ENCODE measurements around the gene VLDLR. TPM values are rescaled to one million over a fixed set of nuclear protein-coding genes. Genes with fewer than 3 reads are reported as not detected.

Gene VLDLR
- total and polyA plus RNA-seq, 3 experiments from 2014 or later = 0.90 to 2.6 (median 2.5) TPM

GRCh38 chr9:2624051-2624682, 2.6 kb downstream of the VLDLR start:
- H3K27me3 ChIP-seq (ENCODE audit: insufficient read depth, low read length, poor library complexity, severe bottlenecking) = peaks cover 15% of the 10 kb centered on the region
- Mint-ChIP-seq H3K4me3 (peak overlapping the region; percentile 7 to 87 (median 80)), H3K9me3 (no peaks in the 10 kb centered on the region), H3K27me3 (peaks cover 29 to 66% of the 10 kb centered on the region in 2 donors), H3K27ac (no peak overlapping the region), H3K36me3 (peaks cover 0 to 3% (median 0%) of the 10 kb centered on the region in 3 donors), H3K4me1 (peaks cover 10 to 20% (median 11%) of the 10 kb centered on the region in 3 donors)
- CTCF ChIA-PET = no interaction called here
- H3K4me1 ChIP-seq (ENCODE audit: insufficient read depth, low read length) = peaks cover 7% of the 10 kb centered on the region
- no peak overlapping the region for H3K27ac ChIP-seq (ENCODE audit: low read depth, low read length)
- no peaks in the 10 kb centered on the region for H3K36me3 ChIP-seq (ENCODE audit: insufficient read depth, low read length)
- POLR2A ChIA-PET = no interaction called here
- H3K9me3 ChIP-seq (ENCODE audit: low read length) = no peaks in the 10 kb centered on the region
- H3K4me3 ChIP-seq (ENCODE audit: low read length) = no peak overlapping the region
- DNase-seq = no peak

GRCh38 chr9:2625427-2625826, 3.8 kb downstream of the VLDLR start:
- peaks cover 29 to 59% of the 10 kb centered on the region in 2 donors for H3K27me3 Mint-ChIP-seq
- no peak overlapping the region for H3K27ac Mint-ChIP-seq
- Histone ChIP-seq H3K36me3 (ENCODE audit: insufficient read depth, low read length) (no peaks in the 10 kb centered on the region), H3K27ac (ENCODE audit: low read depth, low read length) (no peak overlapping the region), H3K27me3 (ENCODE audit: insufficient read depth, low read length, poor library complexity, severe bottlenecking) (peaks cover 15% of the 10 kb centered on the region), H3K9me3 (ENCODE audit: low read length) (no peaks in the 10 kb centered on the region), H3K4me3 (ENCODE audit: low read length) (no peak overlapping the region), H3K4me1 (ENCODE audit: insufficient read depth, low read length) (peaks cover 7% of the 10 kb centered on the region)
- H3K4me3 Mint-ChIP-seq = no peak overlapping the region
- peaks cover 10 to 20% (median 11%) of the 10 kb centered on the region in 3 donors for H3K4me1 Mint-ChIP-seq
- CTCF ChIA-PET = no interaction called here
- DNase-seq = no peak
- no peaks in the 10 kb centered on the region for H3K9me3 Mint-ChIP-seq
- POLR2A ChIA-PET = no interaction called here
- H3K36me3 Mint-ChIP-seq = peaks cover 0 to 3% (median 0%) of the 10 kb centered on the region in 3 donors

DNA sequence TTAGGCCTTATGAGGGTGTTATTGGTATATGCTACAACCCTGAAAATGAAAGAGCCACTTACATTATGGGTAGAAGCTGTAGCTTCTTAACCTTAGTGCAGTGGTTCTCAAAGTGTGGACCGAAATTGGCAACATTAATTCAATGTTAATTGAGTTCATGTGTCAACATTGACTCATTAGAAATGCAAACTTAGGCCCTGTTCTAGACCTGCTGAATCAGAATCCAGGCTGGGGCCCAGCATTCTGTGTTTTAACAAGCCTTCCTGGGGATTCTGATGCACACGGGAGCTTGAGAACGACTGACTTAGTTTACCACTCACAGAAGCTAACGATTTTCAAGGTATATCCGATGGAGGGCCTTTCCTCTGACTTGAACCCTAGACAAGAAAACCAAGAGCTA, 7.3 kb downstream of the VLDLR start:
- Mint-ChIP-seq H3K36me3 (peaks cover 0 to 3% (median 0%) of the 10 kb centered on the region in 3 donors), H3K4me3 (no peak overlapping the region), H3K27ac (no peak overlapping the region), H3K9me3 (peaks cover 0 to 4% (median 0%) of the 10 kb centered on the region in 5 donors), H3K4me1 (no peaks in the 10 kb centered on the region), H3K27me3 (peaks cover 18 to 42% of the 10 kb centered on the region in 2 donors)
- no peaks in the 10 kb centered on the region for H3K4me1 ChIP-seq (ENCODE audit: insufficient read depth, low read length)
- DNase-seq = no peak
- peaks cover 6% of the 10 kb centered on the region for H3K27me3 ChIP-seq (ENCODE audit: insufficient read depth, low read length, poor library complexity, severe bottlenecking)
- H3K9me3 ChIP-seq (ENCODE audit: low read length) = no peaks in the 10 kb centered on the region
- CTCF ChIA-PET = no interaction called here
- no peak overlapping the region for H3K4me3 ChIP-seq (ENCODE audit: low read length)
- H3K36me3 ChIP-seq (ENCODE audit: insufficient read depth, low read length) = no peaks in the 10 kb centered on the region
- H3K27ac ChIP-seq (ENCODE audit: low read depth, low read length) = no peak overlapping the region
- POLR2A ChIA-PET = no interaction called here

- CTCF ChIA-PET = no interaction called here
Observed at GRCh38 chr9:2630158-2630557, 8.6 kb downstream of the VLDLR start.

GRCh38 chr9:2631263-2631662, 9.7 kb downstream of the VLDLR start:
- no peak for DNase-seq
- Mint-ChIP-seq H3K27ac (no peak overlapping the region), H3K9me3 (peaks cover 0 to 4% (median 0%) of the 10 kb centered on the region in 5 donors), H3K4me3 (no peak overlapping the region), H3K4me1 (no peaks in the 10 kb centered on the region), H3K27me3 (peaks cover 8 to 26% of the 10 kb centered on the region in 2 donors), H3K36me3 (peaks cover 0 to 3% (median 0%) of the 10 kb centered on the region in 3 donors)
- no peak overlapping the region for H3K4me3 ChIP-seq (ENCODE audit: low read length)
- H3K9me3 ChIP-seq (ENCODE audit: low read length) = no peaks in the 10 kb centered on the region
- no peak overlapping the region for H3K27ac ChIP-seq (ENCODE audit: low read depth, low read length)
- peaks cover 2% of the 10 kb centered on the region for H3K27me3 ChIP-seq (ENCODE audit: insufficient read depth, low read length, poor library complexity, severe bottlenecking)
- ChIA-PET CTCF (no interaction called here), POLR2A (no interaction called here)
- no peaks in the 10 kb centered on the region for H3K36me3 ChIP-seq (ENCODE audit: insufficient read depth, low read length)
- H3K4me1 ChIP-seq (ENCODE audit: insufficient read depth, low read length) = no peaks in the 10 kb centered on the region

More at GRCh38 chr9:2630158-2630557, 8.6 kb downstream of the VLDLR start:
- Mint-ChIP-seq H3K27me3 (peaks cover 8 to 35% of the 10 kb centered on the region in 2 donors), H3K9me3 (peaks cover 0 to 4% (median 0%) of the 10 kb centered on the region in 5 donors), H3K4me3 (no peak overlapping the region), H3K27ac (no peak overlapping the region), H3K36me3 (peaks cover 0 to 3% (median 0%) of the 10 kb centered on the region in 3 donors), H3K4me1 (no peaks in the 10 kb centered on the region)
- no peak overlapping the region for H3K4me3 ChIP-seq (ENCODE audit: low read length)
- peaks cover 2% of the 10 kb centered on the region for H3K27me3 ChIP-seq (ENCODE audit: insufficient read depth, low read length, poor library complexity, severe bottlenecking)
- POLR2A ChIA-PET = no interaction called here
- no peak for DNase-seq
- H3K27ac ChIP-seq (ENCODE audit: low read depth, low read length) = no peak overlapping the region
- H3K4me1 ChIP-seq (ENCODE audit: insufficient read depth, low read length) = no peaks in the 10 kb centered on the region
- H3K36me3 ChIP-seq (ENCODE audit: insufficient read depth, low read length) = no peaks in the 10 kb centered on the region
- no peaks in the 10 kb centered on the region for H3K9me3 ChIP-seq (ENCODE audit: low read length)

DNA sequence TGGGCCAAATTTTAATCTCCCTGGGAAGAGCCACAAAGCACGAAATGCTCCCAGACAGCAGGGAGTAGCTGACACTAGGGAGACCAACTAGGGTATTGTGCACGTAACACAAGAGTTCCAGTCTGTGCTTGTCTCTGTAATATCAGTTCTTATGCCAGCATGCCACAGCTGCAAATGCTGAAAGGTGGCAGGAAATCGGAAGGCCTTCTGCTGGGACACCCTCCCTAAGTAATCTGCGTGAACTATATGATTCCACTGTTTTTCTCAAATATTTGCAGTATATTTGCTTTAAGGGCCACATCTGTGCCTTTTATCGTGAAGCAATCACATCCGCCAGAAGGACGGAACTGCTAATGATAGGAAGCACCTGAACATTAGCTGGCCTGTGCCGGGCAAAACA, 12.6 kb downstream of the VLDLR start:
- Histone ChIP-seq H3K27me3 (ENCODE audit: insufficient read depth, low read length, poor library complexity, severe bottlenecking) (no peaks in the 10 kb centered on the region), H3K36me3 (ENCODE audit: insufficient read depth, low read length) (no peaks in the 10 kb centered on the region), H3K4me3 (ENCODE audit: low read length) (no peak overlapping the region), H3K9me3 (ENCODE audit: low read length) (no peaks in the 10 kb centered on the region), H3K4me1 (ENCODE audit: insufficient read depth, low read length) (no peaks in the 10 kb centered on the region), H3K27ac (ENCODE audit: low read depth, low read length) (no peak overlapping the region)
- no peak overlapping the region for H3K4me3 Mint-ChIP-seq
- DNase-seq = no peak
- POLR2A ChIA-PET = no interaction called here
- H3K27me3 Mint-ChIP-seq = peaks cover 3 to 14% of the 10 kb centered on the region in 2 donors
- H3K27ac Mint-ChIP-seq = peak overlapping the region in 1 of 8 donors; percentile 3
- peaks cover 0 to 4% (median 0%) of the 10 kb centered on the region in 5 donors for H3K9me3 Mint-ChIP-seq
- H3K36me3 Mint-ChIP-seq = peaks cover 0 to under 1% (median 0%) of the 10 kb centered on the region in 3 donors
- CTCF ChIA-PET = no interaction called here
- no peaks in the 10 kb centered on the region for H3K4me1 Mint-ChIP-seq

- Mint-ChIP-seq H3K27ac (no peak overlapping the region), H3K36me3 (peaks cover 0 to 6% (median 0%) of the 10 kb centered on the region in 3 donors), H3K9me3 (peaks cover 0 to 4% (median 0%) of the 10 kb centered on the region in 5 donors), H3K4me1 (no peaks in the 10 kb centered on the region), H3K4me3 (no peak overlapping the region), H3K27me3 (peaks cover 3 to 10% of the 10 kb centered on the region in 2 donors)
- no peaks in the 10 kb centered on the region for H3K27me3 ChIP-seq (ENCODE audit: insufficient read depth, low read length, poor library complexity, severe bottlenecking)
- no peaks in the 10 kb centered on the region for H3K36me3 ChIP-seq (ENCODE audit: insufficient read depth, low read length)
- ChIA-PET CTCF (no interaction called here), POLR2A (no interaction called here)
- no peak overlapping the region for H3K4me3 ChIP-seq (ENCODE audit: low read length)
- no peaks in the 10 kb centered on the region for H3K4me1 ChIP-seq (ENCODE audit: insufficient read depth, low read length)
- H3K9me3 ChIP-seq (ENCODE audit: low read length) = no peaks in the 10 kb centered on the region
- DNase-seq = no peak
- H3K27ac ChIP-seq (ENCODE audit: low read depth, low read length) = no peak overlapping the region
Observed at GRCh38 chr9:2634818-2635217, 13.2 kb downstream of the VLDLR start.

DNA sequence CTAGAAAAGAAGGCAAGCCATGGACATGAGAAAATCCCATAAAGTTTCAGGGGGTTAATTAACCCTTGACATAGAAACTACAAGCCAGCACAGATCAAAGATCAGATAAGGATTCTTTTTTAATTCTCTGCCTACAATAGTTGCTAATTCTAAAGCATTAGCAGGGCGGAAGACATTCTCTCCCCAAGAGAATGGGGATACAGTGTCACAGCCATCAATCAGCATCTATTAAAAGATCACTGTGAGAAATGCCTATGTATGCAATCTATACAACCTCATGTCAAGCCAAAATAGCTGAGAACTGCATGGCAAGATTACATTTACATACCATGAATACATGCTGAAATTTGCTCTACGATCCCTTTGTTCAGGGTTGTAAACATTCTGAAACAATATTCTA, 14.3 kb downstream of the VLDLR start:
- Mint-ChIP-seq H3K36me3 (peaks cover 0 to 6% (median 0%) of the 10 kb centered on the region in 3 donors), H3K4me1 (no peaks in the 10 kb centered on the region), H3K27ac (no peak overlapping the region), H3K4me3 (no peak overlapping the region), H3K9me3 (peaks cover 0 to 3% (median 0%) of the 10 kb centered on the region in 5 donors), H3K27me3 (peaks cover 1 to 6% of the 10 kb centered on the region in 2 donors)
- Histone ChIP-seq H3K4me1 (ENCODE audit: insufficient read depth, low read length) (no peaks in the 10 kb centered on the region), H3K27me3 (ENCODE audit: insufficient read depth, low read length, poor library complexity, severe bottlenecking) (no peaks in the 10 kb centered on the region), H3K9me3 (ENCODE audit: low read length) (no peaks in the 10 kb centered on the region), H3K36me3 (ENCODE audit: insufficient read depth, low read length) (no peaks in the 10 kb centered on the region), H3K4me3 (ENCODE audit: low read length) (no peak overlapping the region), H3K27ac (ENCODE audit: low read depth, low read length) (no peak overlapping the region)
- ChIA-PET POLR2A (no interaction called here), CTCF (no interaction called here)
- DNase-seq = no peak

Data from CD8-positive, alpha-beta memory T cell (primary cell).